Measurements from ENCODE around the gene ZNF462. TPM values are rescaled to one million over a fixed set of nuclear protein-coding genes. Genes with fewer than 3 reads are reported as not detected.

The ZNF462 gene
- total and polyA plus RNA-seq, 9 donors = 5.8 to 87.6 (median 51.2) TPM

DNA sequence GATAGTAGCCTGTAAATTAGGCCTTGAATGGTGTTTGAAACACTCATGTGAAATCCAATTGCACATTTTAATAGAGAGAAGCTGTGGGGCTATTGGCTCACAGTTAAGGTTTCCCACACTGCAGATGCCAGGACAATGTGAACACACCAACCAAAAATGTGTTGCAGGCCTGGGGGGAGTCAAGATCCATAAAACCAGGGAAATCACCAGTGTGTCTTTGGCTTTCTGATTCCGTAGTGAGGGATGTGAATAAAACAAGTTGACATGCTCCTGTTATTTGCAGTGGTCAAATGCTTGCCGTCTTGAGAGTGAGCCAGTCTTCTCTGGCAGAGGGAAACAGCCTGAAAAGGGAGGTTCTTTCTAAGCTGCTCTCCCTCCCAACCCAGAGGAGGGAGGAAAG lies 79.0 kb downstream of the ZNF462 start:
- no peaks in the 10 kb centered on the region for H3K27me3 ChIP-seq
- H3K36me3 ChIP-seq = no peaks in the 10 kb centered on the region
- no peak for DNase-seq
- no peaks in the 10 kb centered on the region for H3K9me3 ChIP-seq
- no peak overlapping the region for H3K4me3 ChIP-seq
- intact Hi-C loops (cut with DNase I) = no loop called here
- WGBS, 3 donors = 63 to 92% (median 91%) methylated on average over 2 of the region's 2 CpGs
- H3K27ac ChIP-seq = no peak overlapping the region
- H3K4me1 ChIP-seq (ENCODE audit: insufficient read depth) = no peaks in the 10 kb centered on the region
- TF ChIP-seq CTCF (IDR thresholded peaks at IDR 0.05) (no peak), POLR2A (IDR thresholded peaks at IDR 0.05) (no peak), EP300 (IDR thresholded peaks at IDR 0.05) (no peak)

DNA sequence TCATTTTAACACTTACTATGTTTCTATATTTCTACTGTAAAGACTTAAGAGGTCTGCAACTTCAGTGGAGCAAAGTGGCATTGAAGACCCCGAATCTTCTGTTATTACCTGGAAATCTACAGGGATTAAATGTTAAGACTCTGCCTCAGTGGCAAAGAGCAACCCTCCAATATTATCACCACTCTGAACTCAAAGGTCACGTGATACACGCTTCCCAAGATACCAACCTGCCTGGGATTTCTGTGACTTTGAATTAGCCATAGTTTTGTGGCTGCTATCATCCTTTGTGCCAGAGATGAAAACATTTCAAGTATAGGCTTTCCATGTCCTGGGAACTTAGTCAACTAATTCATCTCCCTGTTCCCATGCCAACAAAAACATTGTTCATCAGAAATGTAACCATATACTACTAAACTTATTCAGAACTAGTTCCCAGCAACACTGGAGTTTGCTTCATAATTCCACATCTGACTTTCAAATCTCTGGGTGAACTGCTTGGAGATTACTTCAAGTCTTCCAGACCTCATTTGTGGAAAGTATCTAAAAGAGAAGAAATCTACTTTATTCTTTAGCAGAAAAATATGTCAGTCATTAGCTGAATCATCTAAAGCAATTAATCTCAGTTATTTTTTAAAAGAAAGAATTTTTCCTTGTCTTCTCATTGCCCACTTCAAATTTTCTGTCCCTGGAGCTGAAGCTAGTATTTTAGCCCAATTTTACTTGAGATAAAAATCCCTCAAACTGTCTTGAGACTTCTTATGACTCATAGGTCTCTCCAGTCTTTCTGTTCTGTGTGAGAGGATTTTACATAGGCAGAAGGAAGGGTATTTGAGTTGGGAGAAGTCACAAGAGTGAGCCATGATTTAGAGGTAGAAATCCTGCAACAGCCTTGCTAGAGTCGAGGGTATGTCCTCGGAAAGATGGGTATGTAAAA lies 83.0 kb downstream of the ZNF462 start:
- intact Hi-C loops (cut with DNase I) = no loop called here
- Histone ChIP-seq H3K27ac (no peak overlapping the region), H3K9me3 (no peaks in the 10 kb centered on the region), H3K4me3 (no peak overlapping the region), H3K27me3 (no peaks in the 10 kb centered on the region), H3K4me1 (ENCODE audit: insufficient read depth) (no peaks in the 10 kb centered on the region), H3K36me3 (no peaks in the 10 kb centered on the region)
- TF ChIP-seq CTCF (IDR thresholded peaks at IDR 0.05) (no peak), POLR2A (IDR thresholded peaks at IDR 0.05) (no peak), EP300 (IDR thresholded peaks at IDR 0.05) (no peak)
- DNase-seq = no peak
- WGBS, 3 donors = 83 to 88% (median 83%) methylated on average over 5 of the region's 5 CpGs

- no peak for DNase-seq
- WGBS, 3 donors = 82 to 85% (median 82%) methylated on average over 8 of the region's 8 CpGs
- Histone ChIP-seq H3K4me3 (no peak overlapping the region), H3K27ac (no peak overlapping the region), H3K9me3 (no peaks in the 10 kb centered on the region), H3K4me1 (ENCODE audit: insufficient read depth) (no peaks in the 10 kb centered on the region), H3K27me3 (no peaks in the 10 kb centered on the region), H3K36me3 (no peaks in the 10 kb centered on the region)
- intact Hi-C loops (cut with DNase I) = no loop called here
- TF ChIP-seq EP300 (IDR thresholded peaks at IDR 0.05) (no peak), CTCF (IDR thresholded peaks at IDR 0.05) (no peak), POLR2A (IDR thresholded peaks at IDR 0.05) (no peak)
These were observed 84.3 kb downstream of the ZNF462 start for GRCh38 chr9:106947106-106947900.

DNA sequence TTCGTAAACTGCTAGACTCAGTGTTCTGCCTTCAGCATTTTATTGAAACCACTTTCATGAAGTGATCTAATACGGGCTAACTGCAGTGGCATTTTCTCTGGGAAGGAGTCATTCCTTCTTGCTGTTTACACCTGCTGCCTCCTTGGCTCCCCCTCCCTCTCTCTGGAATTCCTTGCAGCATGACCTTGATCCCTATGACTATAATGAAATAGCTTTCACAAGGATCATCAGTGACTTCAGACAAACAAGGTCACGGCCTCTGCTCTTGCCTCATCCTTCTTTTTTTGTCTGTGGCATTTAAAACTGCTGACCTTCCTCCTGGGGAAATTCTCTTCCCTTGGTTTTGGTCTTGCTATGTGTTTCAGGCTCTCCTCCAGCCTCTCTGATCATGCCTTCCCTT lies 90.2 kb downstream of the ZNF462 start:
- peak in 2 of 5 donors; percentile 26 to 27 for DNase-seq
- Histone ChIP-seq H3K27ac (no peak overlapping the region), H3K4me3 (no peak overlapping the region), H3K4me1 (ENCODE audit: insufficient read depth) (peaks cover 2% of the 10 kb centered on the region), H3K27me3 (no peaks in the 10 kb centered on the region), H3K9me3 (no peaks in the 10 kb centered on the region), H3K36me3 (no peaks in the 10 kb centered on the region)
- 86 to 89% (median 87%) methylated on average over 3 of the region's 3 CpGs for WGBS, 3 donors
- intact Hi-C loops (cut with DNase I) = no loop called here
- TF ChIP-seq EP300 (IDR thresholded peaks at IDR 0.05) (no peak), CTCF (IDR thresholded peaks at IDR 0.05) (no peak), POLR2A (IDR thresholded peaks at IDR 0.05) (no peak)
